ENCODE data around the gene SNAP25. TPM values are rescaled to one million over a fixed set of nuclear protein-coding genes. Genes with fewer than 3 reads are reported as not detected.

Gene SNAP25
- total and polyA plus RNA-seq, 2 experiments from 2014 or later = 4.0 to 6.3 TPM

DNA sequence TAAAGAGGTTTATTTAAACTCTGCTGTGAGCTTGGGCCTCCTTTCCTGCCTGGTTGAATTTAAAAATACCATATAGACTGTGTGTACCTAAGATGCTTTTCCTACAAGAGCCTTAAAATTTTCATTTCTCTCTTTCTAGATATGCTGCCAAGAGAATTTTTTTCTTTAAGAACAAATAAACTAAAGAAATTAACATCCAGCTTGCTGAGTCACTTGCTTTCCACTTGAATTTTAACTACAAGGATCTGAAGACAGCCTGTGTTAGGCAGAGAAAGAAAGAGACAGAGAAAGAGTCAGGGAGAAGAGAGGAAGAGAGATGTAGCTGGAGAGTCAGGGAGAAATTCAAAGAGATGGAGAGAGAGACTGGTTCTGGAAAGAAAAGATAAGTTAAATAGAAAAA lies 18.3 kb upstream of the SNAP25 start:
- TF ChIP-seq, protein P1, sequence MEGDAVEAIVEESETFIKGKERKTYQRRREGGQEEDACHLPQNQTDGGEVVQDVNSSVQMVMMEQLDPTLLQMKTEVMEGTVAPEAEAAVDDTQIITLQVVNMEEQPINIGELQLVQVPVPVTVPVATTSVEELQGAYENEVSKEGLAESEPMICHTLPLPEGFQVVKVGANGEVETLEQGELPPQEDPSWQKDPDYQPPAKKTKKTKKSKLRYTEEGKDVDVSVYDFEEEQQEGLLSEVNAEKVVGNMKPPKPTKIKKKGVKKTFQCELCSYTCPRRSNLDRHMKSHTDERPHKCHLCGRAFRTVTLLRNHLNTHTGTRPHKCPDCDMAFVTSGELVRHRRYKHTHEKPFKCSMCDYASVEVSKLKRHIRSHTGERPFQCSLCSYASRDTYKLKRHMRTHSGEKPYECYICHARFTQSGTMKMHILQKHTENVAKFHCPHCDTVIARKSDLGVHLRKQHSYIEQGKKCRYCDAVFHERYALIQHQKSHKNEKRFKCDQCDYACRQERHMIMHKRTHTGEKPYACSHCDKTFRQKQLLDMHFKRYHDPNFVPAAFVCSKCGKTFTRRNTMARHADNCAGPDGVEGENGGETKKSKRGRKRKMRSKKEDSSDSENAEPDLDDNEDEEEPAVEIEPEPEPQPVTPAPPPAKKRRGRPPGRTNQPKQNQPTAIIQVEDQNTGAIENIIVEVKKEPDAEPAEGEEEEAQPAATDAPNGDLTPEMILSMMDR (IDR thresholded peaks at IDR 0.05; ENCODE audit: low read depth, low read length) = no peak
- DNase-seq (ENCODE audit: low read depth in 1 of 2, low spot score in 1 of 2) = no peak
- no peaks in the 10 kb centered on the region for H3K36me3 ChIP-seq
- no peak overlapping the region for H3K27ac ChIP-seq
- no peak overlapping the region for H3K4me3 ChIP-seq
- no peaks in the 10 kb centered on the region for H3K27me3 ChIP-seq
- no peaks in the 10 kb centered on the region for H3K4me1 ChIP-seq (ENCODE audit: low read depth)
- no peaks in the 10 kb centered on the region for H3K9me3 ChIP-seq (ENCODE audit: low read depth)

DNA sequence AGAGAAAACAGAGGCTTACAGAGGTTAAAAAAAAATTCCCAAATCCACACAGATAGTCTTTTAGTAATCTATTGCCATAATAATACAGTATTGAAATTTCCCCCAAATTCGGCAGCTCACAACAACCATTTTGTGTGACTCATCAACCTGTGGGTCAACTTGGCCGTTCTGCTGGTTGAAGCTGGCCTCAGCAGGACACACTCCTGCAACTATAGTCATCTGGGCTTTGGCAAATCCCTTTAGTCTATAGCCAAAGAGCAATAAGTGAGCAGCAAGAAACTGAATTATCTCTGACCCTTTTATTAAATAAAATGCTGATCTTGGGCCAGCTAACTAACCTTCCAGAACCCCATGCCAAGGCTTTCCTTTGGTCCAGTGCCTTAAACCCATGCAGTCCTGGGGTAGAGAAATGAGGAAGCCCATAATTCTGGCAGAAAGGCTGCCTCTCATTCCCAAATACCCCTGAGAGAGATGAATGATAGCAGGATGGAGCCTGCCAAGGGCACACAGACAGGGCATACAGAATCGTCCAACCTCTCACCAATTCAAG lies 17.2 kb upstream of the SNAP25 start:
- H3K27ac ChIP-seq = no peak overlapping the region
- TF ChIP-seq, protein P1 (IDR thresholded peaks at IDR 0.05; ENCODE audit: low read depth, low read length) = no peak
- no peaks in the 10 kb centered on the region for H3K27me3 ChIP-seq
- H3K9me3 ChIP-seq (ENCODE audit: low read depth) = no peaks in the 10 kb centered on the region
- no peaks in the 10 kb centered on the region for H3K36me3 ChIP-seq
- no peaks in the 10 kb centered on the region for H3K4me1 ChIP-seq (ENCODE audit: low read depth)
- DNase-seq (ENCODE audit: low read depth in 1 of 2, low spot score in 1 of 2) = no peak
- H3K4me3 ChIP-seq = no peak overlapping the region

DNA sequence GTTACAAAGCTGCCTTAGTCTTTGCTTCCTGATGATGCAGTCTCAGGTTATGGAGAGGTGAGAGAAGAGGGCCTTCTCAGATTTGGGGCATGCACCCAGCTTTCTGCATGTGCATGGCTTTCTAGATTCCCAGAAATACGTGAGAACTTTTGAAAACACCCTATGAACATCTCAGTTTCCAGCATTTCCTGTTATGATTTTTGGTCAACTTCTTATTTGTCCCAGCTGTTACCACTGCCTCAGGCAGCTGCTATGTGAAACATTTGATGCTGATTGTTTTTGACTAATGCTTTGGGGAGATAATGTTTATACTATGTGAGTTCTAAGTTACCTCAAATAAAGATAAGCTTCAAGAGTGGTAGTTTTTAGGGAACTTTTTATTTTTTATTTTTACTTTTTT lies 9.5 kb upstream of the SNAP25 start:
- Histone ChIP-seq H3K27ac (no peak overlapping the region), H3K4me3 (no peak overlapping the region), H3K27me3 (peaks cover 15% of the 10 kb centered on the region), H3K36me3 (no peaks in the 10 kb centered on the region), H3K4me1 (ENCODE audit: low read depth) (no peaks in the 10 kb centered on the region), H3K9me3 (ENCODE audit: low read depth) (no peaks in the 10 kb centered on the region)
- TF ChIP-seq, protein P1 (IDR thresholded peaks at IDR 0.05; ENCODE audit: low read depth, low read length) = no peak
- peak in 1 of 2 donors; percentile 18 for DNase-seq (ENCODE audit: low read depth in 1 of 2, low spot score in 1 of 2)

DNA sequence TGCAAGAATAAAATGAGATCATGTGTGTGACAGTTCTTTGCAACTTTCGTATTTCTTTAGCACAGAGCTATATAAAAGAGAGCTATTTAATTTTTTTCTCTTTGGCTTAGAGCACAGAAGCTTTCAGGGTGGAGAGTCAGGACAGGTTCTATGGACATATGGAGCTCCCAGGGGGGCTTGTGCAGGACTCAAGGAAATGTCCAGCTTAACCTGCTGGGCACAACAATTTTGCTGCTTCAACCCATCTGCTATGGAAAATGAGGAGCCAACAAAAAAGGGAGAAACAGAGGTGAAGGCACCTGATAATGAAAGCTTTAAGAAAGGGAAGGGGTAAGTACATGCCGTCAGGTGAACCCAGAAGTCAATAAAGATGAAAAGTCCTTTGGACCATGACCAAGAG lies 5.1 kb upstream of the SNAP25 start:
- no peaks in the 10 kb centered on the region for H3K36me3 ChIP-seq
- no peaks in the 10 kb centered on the region for H3K9me3 ChIP-seq (ENCODE audit: low read depth)
- no peak for DNase-seq (ENCODE audit: low read depth in 1 of 2, low spot score in 1 of 2)
- TF ChIP-seq, protein P1 (IDR thresholded peaks at IDR 0.05; ENCODE audit: low read depth, low read length) = no peak
- no peaks in the 10 kb centered on the region for H3K4me1 ChIP-seq (ENCODE audit: low read depth)
- H3K4me3 ChIP-seq = no peak overlapping the region
- H3K27ac ChIP-seq = no peak overlapping the region
- H3K27me3 ChIP-seq = peaks cover 27% of the 10 kb centered on the region

DNA sequence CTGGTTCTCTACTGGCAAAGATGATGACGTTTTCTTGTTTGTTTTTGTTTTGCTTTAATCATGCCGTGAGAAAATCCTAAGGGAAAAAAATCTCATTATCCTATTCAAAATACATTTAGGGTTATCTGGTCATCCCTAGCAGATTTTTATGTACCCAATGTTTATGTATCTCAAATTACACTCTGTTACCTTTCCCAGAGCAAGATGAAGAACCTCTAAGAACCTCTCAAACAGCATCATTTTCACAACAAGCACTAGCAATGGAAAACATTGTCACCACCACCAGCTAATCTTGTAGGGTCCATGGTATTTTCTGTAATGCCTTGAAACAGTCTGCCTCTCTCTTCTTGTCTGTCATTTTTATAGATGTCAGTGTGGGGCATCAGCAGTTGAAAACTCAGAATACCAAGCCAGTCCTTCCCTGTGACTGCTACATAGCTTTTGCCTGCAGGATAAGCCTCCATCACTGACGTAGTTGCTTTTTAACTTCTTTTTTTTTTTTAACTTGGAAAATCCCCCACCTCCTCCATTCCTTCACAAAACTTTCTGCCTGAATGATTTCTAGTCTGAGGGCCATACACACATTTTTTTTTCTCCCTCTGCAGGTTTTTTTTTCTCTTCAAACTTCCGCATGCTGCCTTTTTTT lies 2.4 kb upstream of the SNAP25 start:
- Histone ChIP-seq H3K36me3 (no peaks in the 10 kb centered on the region), H3K4me3 (no peak overlapping the region), H3K9me3 (ENCODE audit: low read depth) (no peaks in the 10 kb centered on the region), H3K27me3 (peaks cover 38% of the 10 kb centered on the region), H3K4me1 (ENCODE audit: low read depth) (no peaks in the 10 kb centered on the region), H3K27ac (no peak overlapping the region)
- peak in 1 of 2 donors; percentile 46 for DNase-seq (ENCODE audit: low read depth in 1 of 2, low spot score in 1 of 2)
- TF ChIP-seq, protein P1 (IDR thresholded peaks at IDR 0.05; ENCODE audit: low read depth, low read length) = no peak

Data from cardiac muscle cell (in vitro differentiated cells and primary cell).